Measurements from ENCODE around the gene L3MBTL2. TPM values are rescaled to one million over a fixed set of nuclear protein-coding genes. Genes with fewer than 3 reads are reported as not detected.

L3MBTL2 gene
- total RNA-seq, 1 experiment from 2014 or later, result 24.7 TPM

- Histone ChIP-seq H3K9me2 (ENCODE audit: insufficient read depth) (no peaks in the 10 kb centered on the region), H3K9me3 (ENCODE audit: control insufficient read depth in 1 of 2, insufficient read depth in 1 of 2, low read depth in 1 of 2, low read length in 2 of 2) (no peaks in the 10 kb centered on the region), H3K27me3 (ENCODE audit: insufficient read depth, low read length) (no peaks in the 10 kb centered on the region), H3K79me2 (ENCODE audit: insufficient read depth, low read length) (peaks cover 70% of the 10 kb centered on the region; the same call in 1 of the 2 replicates), H3K27ac (ENCODE audit: low read depth, low read length) (no peak overlapping the region; the same call in 1 of the 2 replicates), H3K36me3 (ENCODE audit: control insufficient read depth in 1 of 2, insufficient read depth in 2 of 2, low read length in 2 of 2) (peaks cover 63 to 84% of the 10 kb centered on the region in 2 experiments), H3K4me2 (ENCODE audit: low read length) (no peak overlapping the region), H4K20me1 (ENCODE audit: insufficient read depth) (no peaks in the 10 kb centered on the region), H3K9ac (ENCODE audit: low read length) (no peak overlapping the region), H3K4me3 (replicated peaks in 1 of 2; ENCODE audit: low read depth in 1 of 2, low read length in 2 of 2) (no peak overlapping the region), H2AFZ (ENCODE audit: low read depth, low read length, poor library complexity, severe bottlenecking) (no peak overlapping the region), H3K4me1 (ENCODE audit: control insufficient read depth in 1 of 2, insufficient read depth in 2 of 2, low read length in 2 of 2) (no peaks in the 10 kb centered on the region)
- POLR2A ChIA-PET, result interaction anchor here (1.1 kb wide), 1 partner anchor 10 kb away, joined by 3 read pairs; no protein-coding TSS in a partner anchor
- TF ChIP-seq CTCF (IDR thresholded peaks at IDR 0.05 in 2 of 3, conservative IDR thresholded peaks at IDR 0.05 in 1 of 3; ENCODE audit: borderline replicate concordance in 1 of 3, insufficient read depth in 1 of 3, low read depth in 2 of 3, low read length in 2 of 3), result no peak
- no peak for TF ChIP-seq EGR1 (IDR thresholded peaks at IDR 0.05; ENCODE audit: low read depth)
- TF ChIP-seq YY1 (IDR thresholded peaks at IDR 0.05; ENCODE audit: extremely low read depth, insufficient replicate concordance, low read depth, low read length), result no peak
- no peak for TF ChIP-seq EZH2 (IDR thresholded peaks at IDR 0.05)
- TF ChIP-seq ZFX (IDR thresholded peaks at IDR 0.05), result no peak
- TF ChIP-seq SRF (IDR thresholded peaks at IDR 0.05; ENCODE audit: low read depth), result no peak
- TF ChIP-seq CEBPB (IDR thresholded peaks at IDR 0.05; ENCODE audit: low read depth), result no peak
- no peak for TF ChIP-seq EZH2phosphoT487 (IDR thresholded peaks at IDR 0.05; ENCODE audit: borderline replicate concordance)
- no peak for TF ChIP-seq ATF3 (IDR thresholded peaks at IDR 0.05)
- no peak for DNase-seq (ENCODE audit: low read depth, low spot score)
- CTCF ChIA-PET, result no interaction called here
- intact Hi-C loops (cut with micrococcal nuclease), result no loop called here
- no peak for ATAC-seq
- RAD21 ChIA-PET (ENCODE audit: low non-redundant PET in 1 of 2, low total read pairs in 2 of 2, uncharacterized antibody in 2 of 2, unreplicated experiment in 2 of 2), result no interaction called here
- BruUV-seq (replicated peaks), result no TSS peak
Measured at GRCh38 chr22:41264408-41264941, 59.4 kb downstream of the L3MBTL2 start.

Measured in HCT116 (cell line).